Activated naive CD4-positive, alpha-beta T cell treated with Interleukin-2 at 50 U/mL for 16 hours (primary cell): ENCODE measurements around the gene SDHD.

Experiments used
- DNase-seq: peaks from one replicate; pipeline ENCODE4 v3.0.0-alpha.2; 2020

The SDHD gene

DNA sequence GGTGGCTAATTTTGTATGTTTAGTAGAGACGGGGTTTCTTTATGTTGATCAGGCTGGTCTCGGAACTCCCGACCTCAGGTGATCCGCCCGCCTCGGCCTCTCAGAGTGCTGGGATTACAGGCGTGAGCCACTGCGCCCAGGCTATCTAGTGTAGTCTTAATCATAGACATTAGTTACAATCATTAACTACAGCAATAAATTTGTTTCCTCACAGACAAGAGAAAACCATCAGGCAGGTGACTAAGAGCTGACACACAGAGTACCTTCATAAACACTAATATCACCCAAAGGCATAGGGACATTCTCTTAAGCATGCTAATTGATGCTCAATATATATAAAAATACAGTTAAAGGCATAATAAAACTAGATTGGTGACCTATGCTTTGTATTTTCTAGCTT lies 19.4 kb downstream of the SDHD start:
- DNase-seq = no peak

DNA sequence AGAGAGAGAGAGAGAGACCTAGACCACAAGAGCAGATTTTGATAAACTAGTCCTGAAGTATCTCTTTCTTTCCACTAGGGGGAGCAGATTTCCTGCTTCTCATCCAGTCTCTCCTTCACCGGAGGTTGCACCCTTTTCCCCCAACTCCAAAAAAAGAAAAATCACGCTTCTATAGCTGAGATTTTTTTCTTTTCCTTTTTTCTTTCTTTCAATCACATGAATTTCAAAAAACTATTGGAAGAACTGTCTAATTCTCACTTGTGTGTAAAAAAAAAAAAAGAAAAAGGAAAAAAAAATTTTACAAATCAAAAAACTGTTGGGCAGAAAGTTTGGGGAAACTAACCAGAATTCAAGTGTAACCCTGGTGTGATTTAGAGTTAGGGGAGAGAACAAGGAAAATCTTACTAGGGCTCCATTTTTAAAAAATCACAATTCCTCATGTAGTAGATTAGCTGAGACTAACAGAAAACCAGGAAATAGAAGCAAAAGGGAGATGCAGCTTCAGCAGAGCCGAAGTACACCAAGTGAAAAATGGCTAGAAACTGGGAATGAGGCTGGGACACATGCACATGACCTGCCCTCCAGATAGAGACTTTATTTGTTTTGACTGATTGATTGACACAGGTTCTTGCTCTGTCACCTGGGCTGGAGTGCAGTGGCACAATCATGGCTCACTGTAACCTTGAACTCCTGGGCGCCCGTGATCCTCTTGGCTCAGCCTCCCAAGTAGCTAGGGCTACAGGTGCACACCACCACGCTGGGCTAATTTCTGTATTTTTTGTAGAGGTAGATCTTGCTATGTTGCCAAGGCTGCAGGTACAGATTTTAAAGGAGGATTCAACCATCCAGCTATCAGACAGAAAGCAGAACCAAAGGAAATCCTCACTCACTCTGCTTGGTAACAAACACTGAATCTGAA lies 27.1 kb downstream of the SDHD start:
- DNase-seq = no peak

DNA sequence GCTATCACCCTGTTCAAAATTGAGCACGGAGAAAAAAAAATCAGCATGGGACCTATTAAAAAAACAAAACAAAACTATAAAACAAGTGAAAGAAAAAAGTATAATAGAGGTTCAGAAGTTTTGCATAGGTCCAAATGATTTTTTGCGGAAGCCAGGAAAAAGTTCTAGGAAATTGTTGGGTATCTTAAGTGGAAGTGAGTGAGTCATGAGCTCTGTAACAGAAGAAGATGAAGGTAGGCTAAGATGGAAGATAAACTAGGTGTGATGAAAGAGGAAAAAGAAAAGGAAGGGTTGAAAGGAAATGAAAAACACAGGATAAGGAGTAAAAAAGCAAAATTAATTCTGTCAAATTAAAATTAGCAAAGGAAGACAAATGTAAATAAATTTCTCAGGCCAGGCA lies 27.8 kb downstream of the SDHD start:
- no peak for DNase-seq

DNA sequence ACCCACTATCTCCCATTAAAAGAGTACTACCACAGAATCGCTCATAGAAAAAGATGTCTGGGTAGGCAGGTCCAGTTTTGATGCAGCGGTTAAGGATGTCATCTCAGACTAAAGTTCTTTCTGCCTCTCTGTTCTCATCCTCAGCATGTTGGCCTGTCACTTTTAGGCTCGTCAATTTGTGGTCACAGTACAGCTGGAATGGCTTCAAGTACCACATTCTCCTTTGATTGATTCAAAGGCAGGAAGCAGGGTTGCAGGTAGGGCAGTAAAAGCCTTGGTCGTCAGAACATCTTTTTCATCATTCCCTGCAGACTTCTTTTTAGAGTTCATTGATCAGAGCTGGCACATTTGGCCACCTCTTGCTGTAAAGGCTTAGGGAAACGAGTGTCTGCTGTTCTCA lies 28.7 kb downstream of the SDHD start:
- no peak for DNase-seq

DNA sequence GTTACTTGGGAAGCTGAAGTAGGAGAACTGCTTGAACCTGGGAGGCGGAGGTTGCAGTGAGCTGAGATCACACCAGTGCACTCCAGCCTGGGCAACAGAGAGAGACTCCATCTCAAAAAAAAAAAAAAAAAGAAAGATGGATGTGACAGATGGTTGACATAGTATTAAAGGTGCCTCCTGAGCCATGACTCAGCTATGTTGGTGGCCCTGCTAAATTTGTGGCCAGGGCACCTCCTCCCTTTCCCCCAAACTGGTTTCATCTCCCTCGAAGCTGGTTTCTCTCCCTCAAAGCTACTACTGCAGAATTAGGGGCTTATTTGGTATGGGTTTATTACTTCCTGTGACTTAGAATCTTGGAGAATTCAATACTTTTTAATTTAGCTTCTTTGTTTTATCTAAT lies 31.5 kb downstream of the SDHD start:
- no peak for DNase-seq

DNA sequence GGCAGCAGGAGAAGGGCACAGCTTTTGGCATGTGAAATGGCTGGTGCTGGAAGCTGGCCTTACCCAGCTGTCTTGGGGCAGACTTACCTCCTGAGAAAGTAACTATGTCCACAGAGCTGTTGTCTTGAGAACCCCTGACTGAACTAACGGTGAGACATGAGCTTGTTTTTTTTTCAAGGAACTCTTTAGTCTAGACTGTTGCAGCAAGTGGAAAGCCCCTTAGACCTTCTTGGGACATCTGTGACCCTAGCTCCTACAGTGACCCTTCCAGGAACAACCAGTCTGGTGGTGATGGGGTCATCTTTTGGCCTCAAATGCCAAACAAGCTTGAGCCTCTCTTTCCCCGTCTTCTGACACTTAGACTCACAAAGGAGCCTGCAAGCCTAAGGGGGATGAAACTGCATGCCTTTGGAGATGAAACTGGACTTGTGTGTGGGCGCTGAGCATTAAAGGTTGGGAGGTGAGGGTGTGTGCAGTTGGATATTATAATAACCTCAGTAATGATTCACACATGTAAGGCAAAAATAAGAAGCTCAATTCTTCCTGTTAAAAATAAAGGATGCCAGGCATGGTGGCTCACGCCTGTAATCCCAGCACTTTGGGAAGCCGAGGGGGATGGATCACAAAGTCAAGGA lies 35.4 kb downstream of the SDHD start:
- no peak for DNase-seq

DNA sequence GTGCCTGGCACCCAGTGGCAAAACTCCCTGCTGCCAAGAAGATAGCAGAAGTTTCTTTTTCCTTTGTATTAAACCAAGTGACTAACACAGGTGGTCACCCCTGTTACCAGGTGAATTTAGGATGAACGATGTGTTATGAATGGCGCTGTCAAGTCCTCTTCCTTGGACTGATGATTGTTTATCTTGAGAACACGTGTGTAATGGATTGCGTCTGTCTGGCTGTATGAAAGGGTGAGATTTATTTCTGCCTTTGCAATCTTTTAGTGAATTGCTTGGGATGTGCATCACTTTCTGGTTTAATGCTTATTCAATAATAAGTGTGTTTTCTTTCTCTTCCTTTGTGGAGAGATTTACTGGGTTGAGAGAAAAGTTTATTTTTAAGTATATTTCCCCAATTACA lies 36.5 kb downstream of the SDHD start:
- DNase-seq = no peak

DNA sequence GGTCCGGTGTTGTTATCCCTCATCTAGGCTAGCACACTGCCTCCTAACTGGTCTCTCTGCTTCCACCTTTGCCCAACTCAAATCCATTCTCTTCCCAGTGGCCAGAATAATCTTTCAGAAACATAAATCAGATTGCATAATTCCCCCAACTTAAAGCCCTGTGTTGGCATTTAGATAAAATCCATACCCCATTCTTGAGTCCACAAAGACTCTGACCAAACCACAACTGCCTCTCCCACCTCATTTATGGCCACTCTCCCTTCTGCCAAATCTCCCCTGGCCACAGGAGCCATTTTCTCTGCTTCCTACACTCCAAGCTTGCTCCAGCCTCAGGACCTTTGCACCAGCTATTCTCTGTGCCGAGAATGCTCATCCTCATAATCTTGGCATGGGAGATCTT lies 40.4 kb downstream of the SDHD start:
- no peak for DNase-seq

DNA sequence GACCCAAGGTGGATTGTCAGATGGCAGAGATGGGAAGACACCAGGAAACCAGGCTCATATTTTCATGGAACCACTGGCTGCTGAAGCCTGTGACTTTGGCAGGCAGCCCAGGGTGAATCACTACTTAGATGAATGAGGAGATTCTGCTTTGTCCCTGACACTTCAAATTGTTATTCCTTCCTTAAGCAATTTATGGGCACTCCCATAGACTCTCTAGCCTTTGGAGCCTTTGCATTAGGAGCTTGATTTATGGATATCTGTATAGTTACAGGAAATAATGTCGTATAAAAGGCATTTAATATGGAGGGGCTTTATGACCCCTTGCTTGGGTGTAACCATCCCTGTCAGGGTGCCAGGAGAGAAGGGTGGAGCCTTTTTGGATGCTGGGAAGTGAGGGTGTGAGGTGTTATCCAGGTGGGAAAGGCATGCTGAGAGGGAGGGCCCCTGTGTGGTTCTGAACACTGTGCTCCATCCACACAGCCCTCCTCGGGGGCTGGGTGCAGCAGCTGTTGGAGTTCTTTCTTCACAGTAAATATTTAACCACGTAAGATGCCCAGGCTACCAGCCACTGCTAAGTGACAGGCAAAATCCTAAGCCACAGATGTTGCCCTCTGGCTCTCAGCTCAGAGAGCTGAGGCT lies 41.9 kb downstream of the SDHD start:
- no peak for DNase-seq

DNA sequence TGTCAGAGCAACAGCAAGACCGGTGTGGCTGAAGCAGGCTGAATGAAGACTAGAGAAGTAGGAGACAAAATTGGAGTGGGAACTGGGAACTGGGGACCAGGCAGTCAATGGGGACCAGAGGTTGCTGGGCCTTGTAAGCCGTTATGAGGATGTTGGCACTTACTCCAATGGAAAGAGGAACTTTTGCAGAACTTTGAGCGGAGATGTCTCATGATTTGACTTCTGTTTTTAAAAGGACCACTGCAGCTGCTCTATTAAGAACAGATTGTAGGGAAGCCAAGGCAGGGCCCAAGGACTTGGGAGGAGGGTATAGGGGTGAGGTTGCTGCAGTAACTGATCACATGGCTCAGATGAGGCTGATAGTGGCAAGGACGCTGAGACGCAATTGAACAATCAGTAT lies 43.0 kb downstream of the SDHD start:
- no peak for DNase-seq

DNA sequence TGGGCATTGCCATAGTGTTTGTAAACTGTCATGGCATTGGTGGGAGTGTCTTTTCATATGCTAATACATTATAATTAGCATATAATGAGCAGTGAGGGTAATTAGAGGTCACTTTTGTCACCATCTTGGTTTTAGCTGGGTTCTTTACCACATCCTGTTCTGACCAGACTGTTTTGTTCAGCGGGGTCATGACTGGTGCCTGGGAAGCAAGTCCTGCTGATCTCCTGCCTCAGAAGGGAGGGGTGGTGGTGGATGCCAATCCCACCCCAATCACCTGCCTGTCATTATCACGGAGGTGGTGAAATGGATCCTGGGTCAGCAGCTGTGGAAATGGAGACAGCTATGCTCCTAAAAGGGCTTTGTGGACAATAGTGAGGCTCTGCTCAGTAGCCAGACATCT lies 46.1 kb downstream of the SDHD start:
- DNase-seq = no peak

DNA sequence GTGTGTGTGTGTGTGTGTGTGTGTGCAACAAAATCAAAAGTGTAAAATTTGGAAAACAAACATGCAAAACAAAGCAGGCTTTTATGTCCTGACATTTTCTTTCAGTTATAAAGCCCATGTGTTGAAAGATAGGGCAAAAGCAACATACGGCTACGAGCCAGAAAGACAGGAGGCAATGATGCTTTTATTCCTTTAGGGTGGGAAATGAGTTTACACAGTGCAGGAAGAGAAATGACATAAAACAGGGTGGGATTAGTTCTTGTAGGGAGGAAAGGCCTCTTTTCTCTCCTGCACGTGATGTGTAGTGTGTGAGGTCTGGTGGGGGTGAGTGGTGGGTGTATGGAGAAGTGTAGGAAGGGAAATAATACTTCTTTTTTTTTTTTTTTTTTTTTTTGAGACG lies 47.8 kb downstream of the SDHD start:
- no peak for DNase-seq

DNA sequence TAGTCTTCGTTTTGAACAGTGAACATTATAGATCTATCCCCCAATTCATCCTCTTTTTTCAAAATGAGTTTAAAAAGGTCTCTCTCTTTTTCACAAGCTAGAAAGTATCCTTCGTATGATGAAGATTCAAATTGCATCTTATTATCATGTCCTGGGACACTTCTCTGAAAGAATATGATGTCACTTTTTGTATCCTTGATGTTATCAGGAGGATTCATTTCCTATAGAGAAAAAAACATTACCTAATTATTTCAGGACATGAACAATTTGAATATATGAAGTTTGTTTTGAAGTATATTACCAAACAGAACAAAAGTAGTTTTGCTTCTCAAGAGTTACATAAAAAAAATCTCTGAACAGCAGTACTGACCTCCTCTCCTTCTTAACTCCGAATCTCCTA lies 56.9 kb downstream of the SDHD start:
- no peak for DNase-seq
